D721Med (cell line): Measurements from ENCODE around the gene FAAP100.

Source experiments
- DNase-seq: peaks from one replicate; pipeline ENCODE4 v3.0.0; 2011; ENCODE audit warnings: low spot score; ENCODE audit not compliant: insufficient read length
- FAIRE-seq: peaks from 2 replicates; lab custom pipeline; 2011; peaks lifted over from hg19 to GRCh38; lab: Jason Lieb, UNC
- TF ChIP-seq, protein P1 (sequence below): IDR thresholded peaks from 2 replicates; pipeline ENCODE4 v1.5.1; 2012; ENCODE audit warnings: mild to moderate bottlenecking, control low read depth; ENCODE audit not compliant: insufficient read depth; ENCODE audit errors: missing control alignments

Gene FAAP100

GRCh38 chr17:81576621-81577277, 24.6 kb upstream of the FAAP100 start:
- FAIRE-seq = no peak
- no peak for DNase-seq
- TF ChIP-seq, protein P1, sequence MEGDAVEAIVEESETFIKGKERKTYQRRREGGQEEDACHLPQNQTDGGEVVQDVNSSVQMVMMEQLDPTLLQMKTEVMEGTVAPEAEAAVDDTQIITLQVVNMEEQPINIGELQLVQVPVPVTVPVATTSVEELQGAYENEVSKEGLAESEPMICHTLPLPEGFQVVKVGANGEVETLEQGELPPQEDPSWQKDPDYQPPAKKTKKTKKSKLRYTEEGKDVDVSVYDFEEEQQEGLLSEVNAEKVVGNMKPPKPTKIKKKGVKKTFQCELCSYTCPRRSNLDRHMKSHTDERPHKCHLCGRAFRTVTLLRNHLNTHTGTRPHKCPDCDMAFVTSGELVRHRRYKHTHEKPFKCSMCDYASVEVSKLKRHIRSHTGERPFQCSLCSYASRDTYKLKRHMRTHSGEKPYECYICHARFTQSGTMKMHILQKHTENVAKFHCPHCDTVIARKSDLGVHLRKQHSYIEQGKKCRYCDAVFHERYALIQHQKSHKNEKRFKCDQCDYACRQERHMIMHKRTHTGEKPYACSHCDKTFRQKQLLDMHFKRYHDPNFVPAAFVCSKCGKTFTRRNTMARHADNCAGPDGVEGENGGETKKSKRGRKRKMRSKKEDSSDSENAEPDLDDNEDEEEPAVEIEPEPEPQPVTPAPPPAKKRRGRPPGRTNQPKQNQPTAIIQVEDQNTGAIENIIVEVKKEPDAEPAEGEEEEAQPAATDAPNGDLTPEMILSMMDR = no peak

- no peak for FAIRE-seq
- DNase-seq = no peak
- TF ChIP-seq, protein P1 = no peak
Observed at GRCh38 chr17:81575836-81576235, 23.7 kb upstream of the FAAP100 start.

DNA sequence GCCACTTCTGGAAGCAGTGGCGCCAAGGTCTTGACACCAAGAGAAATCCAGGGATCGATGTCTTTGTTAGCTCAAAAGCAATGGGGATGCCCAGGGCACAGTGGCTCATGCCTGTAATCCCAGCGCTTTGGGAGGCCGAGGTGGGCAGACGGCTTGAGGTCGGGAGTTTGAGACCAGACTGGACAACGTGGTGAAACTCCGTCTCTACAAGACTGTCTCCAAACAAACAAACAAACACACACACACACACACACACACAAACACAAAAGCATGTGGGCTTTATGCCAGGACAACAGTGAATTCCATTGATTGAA, 22.4 kb upstream of the FAAP100 start:
- FAIRE-seq = no peak

DNA sequence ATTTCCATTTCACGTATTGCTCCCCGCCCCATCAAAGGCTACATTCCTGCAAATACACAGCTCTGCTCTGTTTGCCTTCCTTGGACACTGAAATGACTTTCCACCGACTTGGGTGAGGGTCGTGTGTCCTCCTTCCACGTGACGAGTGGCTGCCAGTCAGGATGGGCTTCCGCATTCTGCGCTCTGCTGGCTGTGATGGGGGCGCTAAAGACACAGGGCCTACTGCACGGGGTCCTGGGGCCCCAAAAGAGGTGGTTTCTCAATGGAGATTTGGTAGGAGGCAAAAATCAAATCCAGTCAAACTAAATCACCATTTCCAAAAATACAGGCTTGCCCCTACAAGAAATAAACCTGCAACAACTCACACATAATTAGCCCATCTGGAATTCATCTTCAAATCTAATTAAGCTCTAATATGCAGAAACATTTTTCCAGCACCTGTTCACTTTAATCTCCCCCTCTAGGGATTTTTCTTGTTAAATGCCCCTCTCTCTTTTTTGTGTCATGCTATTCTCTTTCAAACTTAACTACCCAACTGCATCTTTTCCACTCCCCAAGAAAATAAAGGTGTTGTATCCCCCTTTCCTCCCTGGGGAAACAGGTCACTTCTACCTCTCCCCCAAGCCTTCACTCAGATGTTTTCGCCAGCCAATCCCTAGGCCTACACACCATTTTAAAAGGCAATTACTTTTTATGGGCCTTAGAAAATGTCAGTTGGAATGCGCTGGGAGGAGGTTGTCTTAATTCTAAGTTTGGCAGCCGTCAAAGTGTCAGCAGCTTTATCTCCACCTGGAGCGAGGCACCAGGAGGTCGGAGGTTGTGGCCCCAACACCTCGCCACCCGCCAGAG, 21.9 kb upstream of the FAAP100 start:
- no peak for FAIRE-seq
- TF ChIP-seq, protein P1 = peak; percentile 11
- DNase-seq = peak; percentile 62

More for the DNA sequence above, 22.4 kb upstream of the FAAP100 start:
- DNase-seq = no peak
- TF ChIP-seq, protein P1 = no peak

GRCh38 chr17:81572563-81573168, 20.5 kb upstream of the FAAP100 start:
- FAIRE-seq (no peak), DNase-seq (no peak)
- TF ChIP-seq, protein P1 = no peak

DNA sequence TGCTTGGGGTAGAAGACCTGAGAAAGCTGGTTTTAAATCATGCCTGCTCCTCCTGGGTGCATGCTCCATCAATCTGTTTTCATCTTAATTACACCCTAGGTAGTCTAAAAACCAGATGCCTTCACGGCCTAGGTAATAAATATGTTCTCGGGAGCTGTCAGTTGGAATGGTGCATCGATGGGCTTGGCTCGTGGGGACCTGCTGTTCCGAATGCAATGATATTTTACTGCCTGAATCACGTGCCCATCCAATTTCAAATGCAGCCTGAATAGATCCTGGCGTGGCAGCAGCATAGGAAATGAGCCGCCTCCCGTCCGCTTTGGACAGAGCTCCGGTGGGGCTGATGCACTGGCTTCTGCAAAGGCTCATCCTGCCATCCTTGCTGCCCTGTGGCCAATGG, 18.8 kb upstream of the FAAP100 start:
- TF ChIP-seq, protein P1 = no peak
- DNase-seq = no peak
- FAIRE-seq = no peak

DNA sequence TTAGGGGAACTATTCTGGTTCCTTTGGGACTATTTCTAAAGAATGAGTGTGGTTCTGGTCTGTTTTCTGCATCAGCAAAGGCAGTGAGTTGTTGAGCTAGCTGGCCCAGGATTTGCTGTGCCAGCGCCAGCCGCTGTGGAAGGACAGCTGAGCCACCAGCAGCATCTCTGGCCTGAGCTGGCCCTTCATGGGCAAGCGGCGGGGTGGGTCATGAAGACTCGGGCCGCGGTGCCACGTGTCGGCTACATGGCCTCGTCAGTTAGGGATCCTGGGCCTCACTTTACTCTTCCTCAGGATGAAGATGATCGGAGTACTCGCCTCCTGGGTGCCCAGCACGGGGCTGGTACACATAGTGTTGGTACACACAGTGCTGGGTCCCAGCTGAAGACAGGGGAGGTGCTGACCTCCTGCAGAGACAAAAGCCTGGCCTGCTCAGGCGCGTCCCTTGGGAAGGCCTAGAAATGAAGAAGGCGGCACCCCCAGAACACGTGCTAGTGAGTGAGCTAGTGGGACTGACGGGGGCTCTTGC, 17.9 kb upstream of the FAAP100 start:
- DNase-seq (no peak), FAIRE-seq (no peak)
- TF ChIP-seq, protein P1 = no peak
